H1 (cell line): ENCODE results near the gene BEAN1.

Source experiments
- ATF3 ChIP-seq: IDR thresholded peaks from 2 replicates; pipeline ENCODE4 v1.6.1; 2011; ENCODE audit warnings: low read depth, mild to moderate bottlenecking, low read length; ENCODE audit not compliant: insufficient read depth
- BACH1 ChIP-seq: IDR thresholded peaks from 2 replicates; pipeline ENCODE4 v1.6.1; 2012; ENCODE audit warnings: low read length, improper control_type of control experiment
- CHD2 ChIP-seq: IDR thresholded peaks from 2 replicates; pipeline ENCODE4 v1.6.1; 2012; ENCODE audit warnings: low read length, improper control_type of control experiment
- EGR1 ChIP-seq: IDR thresholded peaks from 2 replicates; pipeline ENCODE4 v1.6.1; 2011; ENCODE audit warnings: low read depth, low read length, borderline replicate concordance
- POLR2A ChIP-seq, 2 experiments: IDR thresholded peaks; 1 replicate in 1 of 2; 2 replicates in 1 of 2; pipeline ENCODE4 v1.6.1; 2011; ENCODE audit warnings: low read depth in 2 of 2, low read length in 2 of 2, mild to moderate bottlenecking in 2 of 2; ENCODE audit errors: control extremely low read depth in 1 of 2
- POLR2AphosphoS5 ChIP-seq: IDR thresholded peaks from 2 replicates; pipeline ENCODE4 v1.6.1; 2011; ENCODE audit warnings: low read depth, low read length
- TF ChIP-seq, protein P1 (sequence below), 3 experiments: IDR thresholded peaks; 1 replicate in 2 of 3; 2 replicates in 1 of 3; pipeline versions ENCODE4 v1.5.1 to v1.6.1; 2011; ENCODE audit warnings: low read length in 3 of 3, mild to moderate bottlenecking in 3 of 3, inconsistent platforms in 2 of 3, low read depth in 1 of 3, moderate library complexity in 1 of 3; ENCODE audit not compliant: insufficient read depth in 1 of 3; ENCODE audit errors: control extremely low read depth in 1 of 3
- TF ChIP-seq, protein P2 (sequence below): IDR thresholded peaks from 2 replicates; pipeline ENCODE4 v1.6.1; 2011; ENCODE audit warnings: low read length, improper control_type of control experiment

GRCh38 chr16:66471716-66472393 is 44.8 kb downstream of the BEAN1 start:
- TF ChIP-seq CHD2 = no peak
- TF ChIP-seq, protein P1, sequence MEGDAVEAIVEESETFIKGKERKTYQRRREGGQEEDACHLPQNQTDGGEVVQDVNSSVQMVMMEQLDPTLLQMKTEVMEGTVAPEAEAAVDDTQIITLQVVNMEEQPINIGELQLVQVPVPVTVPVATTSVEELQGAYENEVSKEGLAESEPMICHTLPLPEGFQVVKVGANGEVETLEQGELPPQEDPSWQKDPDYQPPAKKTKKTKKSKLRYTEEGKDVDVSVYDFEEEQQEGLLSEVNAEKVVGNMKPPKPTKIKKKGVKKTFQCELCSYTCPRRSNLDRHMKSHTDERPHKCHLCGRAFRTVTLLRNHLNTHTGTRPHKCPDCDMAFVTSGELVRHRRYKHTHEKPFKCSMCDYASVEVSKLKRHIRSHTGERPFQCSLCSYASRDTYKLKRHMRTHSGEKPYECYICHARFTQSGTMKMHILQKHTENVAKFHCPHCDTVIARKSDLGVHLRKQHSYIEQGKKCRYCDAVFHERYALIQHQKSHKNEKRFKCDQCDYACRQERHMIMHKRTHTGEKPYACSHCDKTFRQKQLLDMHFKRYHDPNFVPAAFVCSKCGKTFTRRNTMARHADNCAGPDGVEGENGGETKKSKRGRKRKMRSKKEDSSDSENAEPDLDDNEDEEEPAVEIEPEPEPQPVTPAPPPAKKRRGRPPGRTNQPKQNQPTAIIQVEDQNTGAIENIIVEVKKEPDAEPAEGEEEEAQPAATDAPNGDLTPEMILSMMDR (IDR thresholded peaks at IDR 0.05; ENCODE audit: control extremely low read depth in 1 of 3, insufficient read depth in 1 of 3, low read depth in 1 of 3, low read length in 3 of 3) = peak; percentile 48 to 53 (median 53)
- TF ChIP-seq ATF3 = no peak
- no peak for TF ChIP-seq POLR2AphosphoS5
- TF ChIP-seq EGR1 = no peak
- no peak for TF ChIP-seq POLR2A (IDR thresholded peaks at IDR 0.05; ENCODE audit: control extremely low read depth in 1 of 2, low read depth in 2 of 2, low read length in 2 of 2)
- TF ChIP-seq, protein P2, sequence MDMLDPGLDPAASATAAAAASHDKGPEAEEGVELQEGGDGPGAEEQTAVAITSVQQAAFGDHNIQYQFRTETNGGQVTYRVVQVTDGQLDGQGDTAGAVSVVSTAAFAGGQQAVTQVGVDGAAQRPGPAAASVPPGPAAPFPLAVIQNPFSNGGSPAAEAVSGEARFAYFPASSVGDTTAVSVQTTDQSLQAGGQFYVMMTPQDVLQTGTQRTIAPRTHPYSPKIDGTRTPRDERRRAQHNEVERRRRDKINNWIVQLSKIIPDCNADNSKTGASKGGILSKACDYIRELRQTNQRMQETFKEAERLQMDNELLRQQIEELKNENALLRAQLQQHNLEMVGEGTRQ = no peak
- no peak for TF ChIP-seq BACH1
